Measurements from ENCODE around the gene EFHD2.
"Not testable (repeated sequence)": the region's sequence is repeated elsewhere in the genome, so short reads cannot be mapped to it uniquely, and the experiment has no call there.

EFHD2 gene

GRCh38 chr1:15434739-15435138 lies 25.1 kb downstream of the EFHD2 start:
- not testable (repeated sequence) for DNase-seq

- no peak for DNase-seq
Measured at GRCh38 chr1:15435239-15436077, 25.8 kb downstream of the EFHD2 start.

GRCh38 chr1:15436881-15437442 lies 27.3 kb downstream of the EFHD2 start:
- no peak for DNase-seq

- DNase-seq: no peak
Measured at GRCh38 chr1:15439325-15439724, 29.6 kb downstream of the EFHD2 start.

GRCh38 chr1:15440357-15440756 lies 30.7 kb downstream of the EFHD2 start:
- no peak for DNase-seq

GRCh38 chr1:15441247-15441646 lies 31.6 kb downstream of the EFHD2 start:
- no peak for DNase-seq

- DNase-seq: no peak
Measured at GRCh38 chr1:15442119-15442518, 32.4 kb downstream of the EFHD2 start.

GRCh38 chr1:15442759-15443158 lies 33.1 kb downstream of the EFHD2 start:
- DNase-seq: no peak

GRCh38 chr1:15443281-15443680 lies 33.6 kb downstream of the EFHD2 start:
- no peak for DNase-seq

- DNase-seq: no peak
Measured at GRCh38 chr1:15444468-15445389, 35.0 kb downstream of the EFHD2 start.

- no peak for DNase-seq
Measured at GRCh38 chr1:15445390-15446122, 35.9 kb downstream of the EFHD2 start.

GRCh38 chr1:15446212-15446611 lies 36.5 kb downstream of the EFHD2 start:
- no peak for DNase-seq

GRCh38 chr1:15448877-15449462 lies 39.3 kb downstream of the EFHD2 start:
- DNase-seq: no peak

GRCh38 chr1:15449567-15449966 lies 39.9 kb downstream of the EFHD2 start:
- DNase-seq: no peak

- no peak for DNase-seq
Measured at GRCh38 chr1:15451014-15451722, 41.5 kb downstream of the EFHD2 start.

GRCh38 chr1:15452216-15452615 lies 42.5 kb downstream of the EFHD2 start:
- DNase-seq: no peak

GRCh38 chr1:15452866-15453571 lies 43.3 kb downstream of the EFHD2 start:
- DNase-seq: no peak

- no peak for DNase-seq
Measured at GRCh38 chr1:15453734-15454133, 44.0 kb downstream of the EFHD2 start.

- DNase-seq: no peak
Measured at GRCh38 chr1:15454256-15454655, 44.6 kb downstream of the EFHD2 start.

GRCh38 chr1:15455522-15455921 lies 45.8 kb downstream of the EFHD2 start:
- no peak for DNase-seq
